Fibroblast of lung (primary cell): ENCODE results near the gene VPS37C.

Source experiments
- CTCF ChIP-seq, 2 donors: IDR thresholded peaks in 1 of 2; conservative IDR thresholded peaks in 1 of 2; 1 replicate in 1 of 2; 2 replicates in 1 of 2; pipeline ENCODE4 v1.5.1; 2011 to 2012; ENCODE audit warnings: low read length in 2 of 2, control low read depth in 1 of 2, inconsistent platforms in 1 of 2, low read depth in 1 of 2, mild to moderate bottlenecking in 1 of 2
- EZH2 ChIP-seq: IDR thresholded peaks from 2 replicates; pipeline ENCODE4 v1.5.1; 2012; ENCODE audit warnings: low read length, control low read depth, mild to moderate bottlenecking; ENCODE audit errors: missing control alignments

- TF ChIP-seq CTCF (conservative IDR thresholded peaks at IDR 0.05 in 1 of 2, IDR thresholded peaks at IDR 0.05 in 1 of 2; ENCODE audit: low read depth in 1 of 2, low read length in 2 of 2) (no peak), EZH2 (no peak)
These were observed 43.2 kb downstream of the VPS37C start for GRCh38 chr11:61118004-61118403.
